KMS-11 (cell line): ENCODE results near the gene KIAA0930.

ENCODE experiments used
- H2AFZ ChIP-seq: fragments of 200-600 bp; sonication (generic); 2 replicates; pipeline ENCODE4 v1.6.1; 2016; ENCODE audit warnings: antibody characterized with exemption, mixed run types, low read depth
- H3K27ac ChIP-seq: fragments of 200-600 bp; sonication (generic); 2 replicates; pipeline ENCODE4 v1.6.1; 2016; ENCODE audit warnings: mild to moderate bottlenecking, mixed run types
- H3K27me3 ChIP-seq: fragments of 200-600 bp; sonication (generic); 2 replicates; pipeline ENCODE4 v1.6.1; 2017; ENCODE audit warnings: mild to moderate bottlenecking, low read depth, mixed run types, moderate library complexity; ENCODE audit not compliant: insufficient read depth
- H3K36me3 ChIP-seq: fragments of 200-600 bp; sonication (generic); 2 replicates; pipeline ENCODE4 v1.6.1; 2017; ENCODE audit warnings: mild to moderate bottlenecking, mixed run types; ENCODE audit not compliant: insufficient read depth
- H3K4me1 ChIP-seq: fragments of 200-600 bp; sonication (generic); 2 replicates; pipeline ENCODE4 v1.6.1; 2016; ENCODE audit warnings: mild to moderate bottlenecking, low read depth, mixed run types; ENCODE audit not compliant: poor library complexity, severe bottlenecking
- H3K4me2 ChIP-seq: fragments of 200-600 bp; sonication (generic); 2 replicates; pipeline ENCODE4 v1.7.0; 2016; ENCODE audit warnings: mild to moderate bottlenecking, mixed run types
- H3K4me3 ChIP-seq: fragments of 200-600 bp; sonication (generic); IDR thresholded peaks from 2 replicates; pipeline ENCODE4 v1.6.1; 2017; ENCODE audit warnings: low read depth, low read length, mixed read lengths; ENCODE audit not compliant: insufficient read depth
- H3K79me2 ChIP-seq: fragments of 200-600 bp; sonication (generic); 2 replicates; pipeline ENCODE4 v1.6.1; 2016; ENCODE audit warnings: low read depth, mixed run types; ENCODE audit not compliant: insufficient read depth
- H3K9ac ChIP-seq: fragments of 200-600 bp; sonication (generic); 2 replicates; pipeline ENCODE4 v1.6.1; 2016; ENCODE audit warnings: mild to moderate bottlenecking, mixed run types
- H4K20me1 ChIP-seq: fragments of 200-600 bp; sonication (generic); 2 replicates; pipeline ENCODE4 v1.6.1; 2016; ENCODE audit warnings: mild to moderate bottlenecking, mixed run types; ENCODE audit not compliant: insufficient read depth
- CTCF ChIP-seq: fragments of 200-600 bp; sonication (generic); conservative IDR thresholded peaks from 2 replicates; pipeline ENCODE4 v1.6.1; 2017; ENCODE audit warnings: low read depth, mild to moderate bottlenecking, antibody characterized with exemption, low read length, moderate library complexity, mixed read lengths

KIAA0930 gene

GRCh38 chr22:45155050-45155840 lies 85.4 kb downstream of the KIAA0930 start:
- H4K20me1 ChIP-seq, result no peaks in the 10 kb centered on the region
- H3K36me3 ChIP-seq, result no peaks in the 10 kb centered on the region
- H3K4me2 ChIP-seq, result no peak overlapping the region
- no peak for TF ChIP-seq CTCF
- no peak overlapping the region for H3K9ac ChIP-seq
- no peak overlapping the region for H2AFZ ChIP-seq
- no peaks in the 10 kb centered on the region for H3K4me1 ChIP-seq
- H3K79me2 ChIP-seq, result peaks cover 7% of the 10 kb centered on the region; the same call in 1 of the 2 replicates
- H3K4me3 ChIP-seq, result no peak overlapping the region
- H3K27me3 ChIP-seq, result no peaks in the 10 kb centered on the region
- H3K27ac ChIP-seq, result no peak overlapping the region

GRCh38 chr22:45154383-45154782 lies 86.3 kb downstream of the KIAA0930 start:
- no peak overlapping the region for H3K4me3 ChIP-seq
- no peaks in the 10 kb centered on the region for H3K79me2 ChIP-seq
- H3K4me2 ChIP-seq, result no peak overlapping the region
- H4K20me1 ChIP-seq, result no peaks in the 10 kb centered on the region
- H3K36me3 ChIP-seq, result no peaks in the 10 kb centered on the region
- no peaks in the 10 kb centered on the region for H3K4me1 ChIP-seq
- H3K9ac ChIP-seq, result no peak overlapping the region
- H3K27me3 ChIP-seq, result no peaks in the 10 kb centered on the region
- H3K27ac ChIP-seq, result no peak overlapping the region
- TF ChIP-seq CTCF, result no peak
- no peak overlapping the region for H2AFZ ChIP-seq

- Histone ChIP-seq H3K79me2 (no peaks in the 10 kb centered on the region), H3K9ac (no peak overlapping the region), H3K4me1 (no peaks in the 10 kb centered on the region), H3K27ac (no peak overlapping the region), H2AFZ (no peak overlapping the region), H3K27me3 (no peaks in the 10 kb centered on the region), H3K36me3 (no peaks in the 10 kb centered on the region), H3K4me2 (no peak overlapping the region), H4K20me1 (no peaks in the 10 kb centered on the region), H3K4me3 (no peak overlapping the region)
- TF ChIP-seq CTCF, result no peak
These were observed 89.2 kb downstream of the KIAA0930 start for GRCh38 chr22:45151503-45151902.

- H3K4me1 ChIP-seq, result no peaks in the 10 kb centered on the region
- H3K27me3 ChIP-seq, result no peaks in the 10 kb centered on the region
- no peaks in the 10 kb centered on the region for H3K36me3 ChIP-seq
- H3K79me2 ChIP-seq, result no peaks in the 10 kb centered on the region
- no peaks in the 10 kb centered on the region for H4K20me1 ChIP-seq
- no peak overlapping the region for H3K4me3 ChIP-seq
- H3K4me2 ChIP-seq, result no peak overlapping the region
- no peak overlapping the region for H3K9ac ChIP-seq
- H2AFZ ChIP-seq, result no peak overlapping the region
- H3K27ac ChIP-seq, result no peak overlapping the region
- TF ChIP-seq CTCF, result no peak
These were observed 90.6 kb downstream of the KIAA0930 start for GRCh38 chr22:45150139-45150538.
